Subcutaneous abdominal adipose tissue (tissue), 5 donors: Measurements from ENCODE around the gene CLCN6.

Experiments
- H3K27ac ChIP-seq: one replicate; pipeline ENCODE4 v1.7.0; 2013; ENCODE audit warnings: low read depth, mild to moderate bottlenecking, inconsistent platforms, low read length, moderate library complexity
- H3K27me3 ChIP-seq, 5 donors: one replicate each; pipeline ENCODE4 v1.7.0; 2013; ENCODE audit warnings: low read length in 5 of 5, inconsistent platforms in 1 of 5; ENCODE audit not compliant: control insufficient read depth in 5 of 5, insufficient read depth in 4 of 5
- H3K36me3 ChIP-seq, 5 donors: one replicate each; pipeline ENCODE4 v1.7.0; 2013; ENCODE audit warnings: low read length in 5 of 5; ENCODE audit not compliant: control insufficient read depth in 5 of 5, insufficient read depth in 5 of 5
- H3K4me1 ChIP-seq, 5 donors: one replicate each; pipeline ENCODE4 v1.7.0; 2013; ENCODE audit warnings: low read length in 5 of 5, mild to moderate bottlenecking in 3 of 5, moderate library complexity in 1 of 5; ENCODE audit not compliant: control insufficient read depth in 5 of 5, insufficient read depth in 5 of 5
- H3K4me3 ChIP-seq, 5 donors: one replicate each; pipeline ENCODE4 v1.7.0; 2013; ENCODE audit warnings: low read length in 5 of 5, low read depth in 1 of 5
- H3K9ac ChIP-seq, 5 donors: one replicate each; pipeline ENCODE4 v1.7.0; 2013; ENCODE audit warnings: low read length in 5 of 5, mild to moderate bottlenecking in 4 of 5, moderate library complexity in 3 of 5
- H3K9me3 ChIP-seq, 5 donors: one replicate each; pipeline ENCODE4 v1.7.0; 2013; ENCODE audit warnings: low read length in 5 of 5; ENCODE audit not compliant: control insufficient read depth in 5 of 5
- donor health status: healthy.
- donor health status: healthy.
- donor health status: healthy.
- donor health status: healthy.
- donor health status: healthy.

CLCN6 gene

GRCh38 chr1:11767922-11768704 is 37.9 kb upstream of the CLCN6 start:
- Histone ChIP-seq H3K27ac (no peak overlapping the region), H3K9ac (no peak overlapping the region), H3K4me3 (no peak overlapping the region), H3K9me3 (no peaks in the 10 kb centered on the region), H3K4me1 (peaks cover 0 to 11% (median 3%) of the 10 kb centered on the region in 5 donors), H3K36me3 (no peaks in the 10 kb centered on the region), H3K27me3 (peaks cover 0 to 23% (median 4%) of the 10 kb centered on the region in 5 donors)

DNA sequence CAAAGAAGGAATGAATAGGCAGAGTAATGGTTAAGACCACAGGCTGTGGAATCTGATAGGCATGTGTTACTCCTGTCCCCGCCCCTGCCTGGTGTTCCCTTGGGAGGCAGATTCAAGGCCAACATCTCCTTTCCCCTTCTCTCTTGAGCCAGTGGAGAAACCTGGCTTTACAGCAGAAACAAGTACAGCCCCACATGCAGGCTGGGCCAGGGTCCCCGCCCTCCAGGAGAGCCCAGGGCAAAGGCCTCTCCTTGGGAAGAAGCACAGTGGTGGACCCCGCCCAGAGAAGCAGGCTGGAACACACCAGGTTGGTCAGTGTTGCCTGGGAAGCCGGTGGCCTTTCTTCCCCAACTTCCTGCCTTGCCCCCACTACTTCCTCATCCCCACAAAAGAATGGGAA is 37.2 kb upstream of the CLCN6 start:
- Histone ChIP-seq H3K36me3 (no peaks in the 10 kb centered on the region), H3K4me1 (peaks cover 0 to 11% (median 3%) of the 10 kb centered on the region in 5 donors), H3K4me3 (no peak overlapping the region), H3K9me3 (no peaks in the 10 kb centered on the region), H3K27ac (no peak overlapping the region), H3K9ac (no peak overlapping the region), H3K27me3 (peaks cover 0 to 19% (median 3%) of the 10 kb centered on the region in 5 donors)

DNA sequence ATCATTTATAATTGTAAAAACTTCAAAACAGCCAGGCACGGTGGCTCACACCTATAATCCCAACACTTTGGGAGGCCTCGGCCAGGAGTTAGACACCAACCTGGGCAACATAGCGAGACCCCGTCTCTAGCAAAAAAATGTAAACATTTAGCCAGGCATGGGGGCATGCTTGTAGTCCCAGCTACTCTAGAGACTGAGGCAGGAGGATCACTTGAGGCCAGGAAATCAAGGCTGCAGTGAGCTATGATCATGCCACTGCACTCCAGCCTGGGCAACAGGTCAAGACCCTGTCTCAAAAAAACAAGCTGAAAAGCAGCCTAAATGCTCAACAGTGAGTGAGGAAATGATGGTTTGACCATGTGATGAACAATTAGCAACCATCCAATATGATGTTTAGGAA is 36.7 kb upstream of the CLCN6 start:
- peaks cover 0 to 18% (median 3%) of the 10 kb centered on the region in 5 donors for H3K27me3 ChIP-seq
- no peak overlapping the region for H3K27ac ChIP-seq
- H3K4me3 ChIP-seq = no peak overlapping the region
- H3K36me3 ChIP-seq = no peaks in the 10 kb centered on the region
- H3K9ac ChIP-seq = no peak overlapping the region
- H3K4me1 ChIP-seq = peaks cover 0 to 11% (median 3%) of the 10 kb centered on the region in 5 donors
- no peaks in the 10 kb centered on the region for H3K9me3 ChIP-seq

DNA sequence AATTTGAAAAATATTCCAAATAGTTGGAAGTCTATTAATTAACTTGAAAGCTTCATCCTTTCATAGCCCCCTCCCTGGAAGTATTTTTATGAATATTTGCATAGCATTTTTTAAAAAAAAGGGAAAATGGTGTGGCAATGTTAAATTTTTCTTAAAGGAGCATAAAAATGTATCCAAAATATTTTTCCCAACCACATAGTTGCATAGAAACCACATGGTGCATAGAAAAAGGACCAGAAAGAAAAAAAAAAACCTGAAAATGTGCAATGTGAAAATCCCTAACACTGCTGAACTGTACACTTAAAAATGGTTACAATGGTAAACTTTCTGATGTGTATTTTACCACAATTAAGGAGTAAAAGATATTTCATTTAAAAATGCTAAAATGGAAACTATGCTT is 36.0 kb upstream of the CLCN6 start:
- Histone ChIP-seq H3K9ac (no peak overlapping the region), H3K36me3 (no peaks in the 10 kb centered on the region), H3K4me3 (no peak overlapping the region), H3K27ac (no peak overlapping the region), H3K4me1 (peaks cover 0 to 11% (median 3%) of the 10 kb centered on the region in 5 donors), H3K9me3 (no peaks in the 10 kb centered on the region), H3K27me3 (peaks cover 0 to 18% (median 3%) of the 10 kb centered on the region in 5 donors)

DNA sequence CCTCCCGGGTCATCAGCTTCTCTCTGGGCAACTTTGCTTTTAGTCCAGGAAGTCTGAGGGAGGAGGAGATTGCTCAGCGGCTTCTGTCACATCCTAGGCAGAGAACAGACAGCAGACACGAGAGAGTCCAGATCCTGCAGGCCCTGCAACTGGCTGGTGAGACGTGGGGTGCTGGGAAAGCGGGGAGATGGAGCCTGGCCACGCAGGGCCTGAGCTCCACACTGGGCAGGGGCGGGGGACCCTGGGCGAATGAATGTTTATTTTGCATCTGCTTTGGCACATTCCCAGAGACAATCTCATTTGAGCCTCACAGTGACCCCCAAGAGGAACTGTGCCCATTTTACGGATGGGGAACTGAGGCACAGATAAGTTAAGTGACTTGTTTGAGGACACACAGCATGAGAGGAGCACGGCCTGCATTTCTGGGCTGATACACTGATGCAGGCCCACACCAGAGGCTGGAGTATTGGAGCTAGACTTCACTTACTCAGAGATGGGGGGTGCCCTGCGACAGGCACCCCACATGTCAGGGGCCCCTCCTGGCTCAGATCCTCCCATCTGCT is 34.4 kb upstream of the CLCN6 start:
- no peak overlapping the region for H3K27ac ChIP-seq
- peaks cover 0 to 11% (median 3%) of the 10 kb centered on the region in 5 donors for H3K4me1 ChIP-seq
- H3K36me3 ChIP-seq = no peaks in the 10 kb centered on the region
- H3K9ac ChIP-seq = no peak overlapping the region
- no peaks in the 10 kb centered on the region for H3K9me3 ChIP-seq
- H3K27me3 ChIP-seq = peaks cover 0 to 8% (median 3%) of the 10 kb centered on the region in 5 donors
- H3K4me3 ChIP-seq = no peak overlapping the region

GRCh38 chr1:11772458-11772857 is 33.5 kb upstream of the CLCN6 start:
- Histone ChIP-seq H3K9me3 (no peaks in the 10 kb centered on the region), H3K9ac (no peak overlapping the region), H3K27me3 (peaks cover 0 to 6% (median 0%) of the 10 kb centered on the region in 5 donors), H3K36me3 (no peaks in the 10 kb centered on the region), H3K27ac (no peak overlapping the region), H3K4me1 (peaks cover 0 to 11% (median 3%) of the 10 kb centered on the region in 5 donors), H3K4me3 (no peak overlapping the region)

DNA sequence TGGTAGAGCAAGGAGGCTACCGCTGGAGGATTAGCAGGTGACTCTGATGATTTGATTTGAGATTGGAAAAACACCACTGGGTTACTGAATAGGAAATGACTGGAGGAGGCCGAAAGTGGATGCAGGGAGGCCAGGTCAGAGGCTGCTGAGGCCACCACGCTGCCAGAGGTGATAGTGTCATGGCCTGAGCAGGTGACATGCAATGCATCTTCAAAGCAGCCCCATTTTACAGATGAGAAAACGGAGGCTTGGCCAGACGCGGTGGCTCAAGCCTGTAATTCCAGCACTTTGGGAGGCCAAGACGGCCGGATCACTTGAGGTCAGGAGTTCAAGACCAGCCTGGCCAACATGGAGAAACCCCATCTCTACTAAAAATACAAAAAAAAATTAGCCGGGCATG is 31.2 kb upstream of the CLCN6 start:
- Histone ChIP-seq H3K27ac (no peak overlapping the region), H3K4me3 (no peak overlapping the region), H3K9me3 (no peaks in the 10 kb centered on the region), H3K4me1 (no peaks in the 10 kb centered on the region), H3K36me3 (no peaks in the 10 kb centered on the region), H3K27me3 (peaks cover 0 to 6% (median 0%) of the 10 kb centered on the region in 5 donors), H3K9ac (no peak overlapping the region)

- Histone ChIP-seq H3K9ac (no peak overlapping the region), H3K27ac (no peak overlapping the region), H3K4me1 (no peaks in the 10 kb centered on the region), H3K9me3 (no peaks in the 10 kb centered on the region), H3K27me3 (peaks cover 0 to 2% (median 0%) of the 10 kb centered on the region in 5 donors), H3K36me3 (no peaks in the 10 kb centered on the region), H3K4me3 (no peak overlapping the region)
Observed at GRCh38 chr1:11777658-11778322, 28.2 kb upstream of the CLCN6 start.

DNA sequence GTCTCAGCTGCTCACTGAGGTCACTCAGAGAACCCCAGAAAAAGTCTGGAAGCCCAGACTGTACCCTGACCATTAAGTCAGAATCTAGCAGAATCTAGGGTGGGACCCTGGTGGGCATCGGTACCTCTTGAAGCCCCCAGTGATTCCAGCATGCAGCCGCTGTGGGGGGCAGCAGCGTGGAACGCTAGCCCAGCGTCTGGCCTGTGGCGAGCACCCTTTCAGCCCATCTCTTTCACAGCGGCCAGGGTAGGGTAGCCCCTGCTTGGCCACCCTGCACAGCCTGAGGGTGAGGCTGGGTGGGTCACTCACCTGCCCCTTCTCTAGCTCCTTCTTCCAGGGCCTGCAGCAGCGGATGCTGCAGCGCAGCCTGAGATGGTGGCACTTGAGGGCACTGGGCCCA is 27.7 kb upstream of the CLCN6 start:
- Histone ChIP-seq H3K9me3 (no peaks in the 10 kb centered on the region), H3K9ac (no peak overlapping the region), H3K27ac (no peak overlapping the region), H3K4me3 (no peak overlapping the region), H3K27me3 (peaks cover 0 to 2% (median 0%) of the 10 kb centered on the region in 5 donors), H3K36me3 (no peaks in the 10 kb centered on the region), H3K4me1 (peaks cover 0 to 2% (median 0%) of the 10 kb centered on the region in 5 donors)
